Endothelial cell of umbilical vein (primary cell): ENCODE results near the gene NCR2. TPM values are rescaled to one million over a fixed set of nuclear protein-coding genes. Genes with fewer than 3 reads are reported as not detected.

Source experiments
- BruUV-seq: library from RNA; stranded (reverse); fragments of 400-500 nt; replicated peaks from 2 replicates; lab custom pipeline; 2021; lab: Mats Ljungman, UMichigan
- CTCF ChIA-PET: fragments of 300-600, 350-600 bp; sonication (Branson Sonifier 250); formaldehyde crosslinking; loops from one replicate; lab custom pipeline; 2021; ENCODE audit warnings: antibody characterized with exemption, inconsistent platforms; lab: Charles Lee
- POLR2A ChIA-PET: fragments of 300-600, 350-600 bp; sonication (Branson Sonifier 250); formaldehyde crosslinking; loops from one replicate; lab custom pipeline; 2021; ENCODE audit warnings: antibody characterized with exemption, inconsistent platforms; lab: Charles Lee
- DNase-seq: peaks from one replicate; pipeline ENCODE4 v3.0.0-alpha.2; 2011; ENCODE audit warnings: low read depth, low spot score
- FAIRE-seq: peaks from 2 replicates; lab custom pipeline; 2011; peaks lifted over from hg19 to GRCh38; lab: Jason Lieb, UNC
- H2AFZ ChIP-seq: 2 replicates; pipeline ENCODE4 v1.6.0; 2012; ENCODE audit warnings: low read depth, low read length, control low read depth, inconsistent platforms
- H3K27ac ChIP-seq: 2 replicates; pipeline ENCODE4 v1.5.1; 2011; ENCODE audit warnings: low read depth, mild to moderate bottlenecking, control low read depth, low read length, moderate library complexity; ENCODE audit not compliant: insufficient read depth
- H3K27me3 ChIP-seq, 2 experiments: 2 replicates each; pipeline versions ENCODE4 v1.6.0 to v1.6.1; 2011; ENCODE audit warnings: low read length in 2 of 2, mixed read lengths in 1 of 2; ENCODE audit not compliant: control insufficient read depth in 2 of 2, insufficient read depth in 2 of 2
- H3K36me3 ChIP-seq, 2 experiments: 2 replicates in 1 of 2; 3 replicates in 1 of 2; pipeline ENCODE4 v1.5.1; 2011; ENCODE audit warnings: low read length in 2 of 2, mild to moderate bottlenecking in 1 of 2, moderate library complexity in 1 of 2; ENCODE audit not compliant: control insufficient read depth in 2 of 2, insufficient read depth in 2 of 2; ENCODE audit errors: extremely low read depth in 1 of 2
- H3K4me1 ChIP-seq: 3 replicates; pipeline ENCODE4 v1.5.1; 2011; ENCODE audit warnings: mild to moderate bottlenecking, low read length; ENCODE audit not compliant: control insufficient read depth, insufficient read depth; ENCODE audit errors: extremely low read depth
- H3K4me2 ChIP-seq: 2 replicates; pipeline ENCODE4 v1.6.1; 2011; ENCODE audit warnings: low read length, control low read depth, mixed read lengths; ENCODE audit not compliant: insufficient read depth
- H3K4me3 ChIP-seq, 3 experiments: fragments of 200-600 bp in 1 of 3; sonication (generic), shearing (Covaris generic) in 1 of 3; replicated peaks in 1 of 3; 2 replicates each; pipeline ENCODE4 v1.5.1; 2011 to 2016; ENCODE audit warnings: control low read depth in 3 of 3, low read length in 3 of 3, mild to moderate bottlenecking in 2 of 3, inconsistent platforms in 1 of 3, low read depth in 1 of 3, moderate library complexity in 1 of 3; ENCODE audit not compliant: insufficient read depth in 1 of 3
- H3K79me2 ChIP-seq: 2 replicates; pipeline ENCODE4 v1.6.0; 2012; ENCODE audit warnings: low read length, inconsistent platforms; ENCODE audit not compliant: control insufficient read depth, insufficient read depth
- H3K9ac ChIP-seq: replicated peaks from 2 replicates; pipeline ENCODE3; 2011; ENCODE audit warnings: low read length, control low read depth; ENCODE audit not compliant: insufficient read depth; ENCODE audit errors: extremely low read depth
- H3K9me1 ChIP-seq: replicated peaks from 3 replicates; pipeline ENCODE4 v1.6.0; 2011; ENCODE audit warnings: mild to moderate bottlenecking, low read length; ENCODE audit not compliant: control insufficient read depth, insufficient read depth; ENCODE audit errors: extremely low read depth
- H3K9me3 ChIP-seq: replicated peaks from 2 replicates; pipeline ENCODE4 v1.5.1; 2012; ENCODE audit warnings: low read length, inconsistent platforms; ENCODE audit not compliant: control insufficient read depth, insufficient read depth
- H4K20me1 ChIP-seq: replicated peaks from 2 replicates; pipeline ENCODE3; 2011; ENCODE audit warnings: mild to moderate bottlenecking, low read length; ENCODE audit not compliant: control insufficient read depth, insufficient read depth; ENCODE audit errors: extremely low read depth
- CTCF ChIP-seq, 2 donors: IDR thresholded peaks; 1 replicate in 1 of 2; 2 replicates in 1 of 2; pipeline ENCODE4 v1.5.1; 2011; ENCODE audit warnings: low read length in 2 of 2, mild to moderate bottlenecking in 2 of 2, moderate library complexity in 2 of 2, control low read depth in 1 of 2, inconsistent platforms in 1 of 2, low read depth in 1 of 2; ENCODE audit not compliant: insufficient read depth in 1 of 2; ENCODE audit errors: extremely low read depth in 1 of 2
- EZH2 ChIP-seq: IDR thresholded peaks from 2 replicates; pipeline ENCODE4 v1.6.1; 2012; ENCODE audit warnings: borderline replicate concordance, low read depth, mild to moderate bottlenecking, moderate library complexity, low read length, inconsistent platforms; ENCODE audit not compliant: severe bottlenecking
- FOS ChIP-seq: IDR thresholded peaks from 2 replicates; pipeline ENCODE4 v1.6.1; 2011; ENCODE audit warnings: mild to moderate bottlenecking, low read length, moderate library complexity, borderline replicate concordance; ENCODE audit not compliant: insufficient read depth
- GATA2 ChIP-seq: IDR thresholded peaks from 2 replicates; pipeline ENCODE4 v1.7.0; 2011; ENCODE audit warnings: low read depth, mild to moderate bottlenecking, moderate library complexity, mixed read lengths, low read length; ENCODE audit not compliant: insufficient read length, insufficient read depth
- JUN ChIP-seq: IDR thresholded peaks from 2 replicates; pipeline ENCODE4 v1.6.1; 2011; ENCODE audit warnings: borderline replicate concordance, low read depth; ENCODE audit not compliant: insufficient read length, insufficient read depth
- MAX ChIP-seq: IDR thresholded peaks from 2 replicates; pipeline ENCODE4 v1.6.1; 2011; ENCODE audit not compliant: insufficient read depth, insufficient read length
- MYC ChIP-seq: IDR thresholded peaks from one replicate; pipeline ENCODE4 v1.6.1; 2011; ENCODE audit warnings: mild to moderate bottlenecking, low read depth, low read length
- POLR2A ChIP-seq: IDR thresholded peaks from 2 replicates; pipeline ENCODE4 v1.6.1; 2012; ENCODE audit warnings: low read depth, mild to moderate bottlenecking, control low read depth, low read length
- POLR2AphosphoS5 ChIP-seq: IDR thresholded peaks from 2 replicates; pipeline ENCODE4 v1.6.1; 2012; ENCODE audit warnings: low read depth, mild to moderate bottlenecking, control low read depth, low read length, moderate library complexity; ENCODE audit not compliant: insufficient read depth
- dilution Hi-C: fragments of 300-500 bp; cut with MboI; formaldehyde crosslinking; loops from one replicate; pipeline ENCODE4 v1.15.0; 2019; ENCODE audit warnings: low sequenced_read_pairs; ENCODE audit not compliant: extremely low pct_ligation_motif_present
- intact Hi-C: fragments of 100-400 bp; cut with micrococcal nuclease; formaldehyde crosslinking; loops from one replicate; pipeline ENCODE4 v1.10.0; 2022
- polyA plus RNA-seq, 4 experiments: library from polyadenylated mRNA; depleted of rRNA in 3 of 4; stranded (reverse) in 3 of 4; unstranded in 1 of 4; fragments of >200 nt; gene quantifications; 2 replicates each; pipeline versions ENCODE4 v1.2.1 to v1.2.3, GENCODE V29; 2011 to 2012; ENCODE audit warnings: missing spikeins in 1 of 4
- total RNA-seq: library from RNA; stranded (reverse); gene quantifications from 2 replicates; pipeline ENCODE4 v1.2.3, GENCODE V29; 2021

Gene NCR2
- total and polyA plus RNA-seq, 2 donors (not counting 3 experiments of a cell fraction or from before 2014, with no cell fraction given): not detected

- H3K9me3 ChIP-seq: no peaks in the 10 kb centered on the region
- peaks cover 6 to 18% of the 10 kb centered on the region in 2 experiments for H3K27me3 ChIP-seq
- DNase-seq: no peak
- no peak for FAIRE-seq
- no peak overlapping the region for H3K4me2 ChIP-seq
- H3K27ac ChIP-seq: no peak overlapping the region
- H3K9me1 ChIP-seq: no peaks in the 10 kb centered on the region
- ChIA-PET CTCF (no interaction called here), POLR2A (no interaction called here)
- no peak overlapping the region for H3K4me3 ChIP-seq
- H3K36me3 ChIP-seq: no peaks in the 10 kb centered on the region
- TF ChIP-seq POLR2AphosphoS5 (no peak), MYC (no peak), POLR2A (no peak), GATA2 (no peak), JUN (no peak), EZH2 (no peak), FOS (no peak), MAX (no peak), CTCF (IDR thresholded peaks at IDR 0.05; ENCODE audit: extremely low read depth in 1 of 2, insufficient read depth in 1 of 2, low read depth in 1 of 2, low read length in 2 of 2) (no peak)
- no peak overlapping the region for H3K9ac ChIP-seq
- dilution Hi-C loops: no loop called here
- BruUV-seq: no TSS peak
- intact Hi-C loops: no loop called here
- no peaks in the 10 kb centered on the region for H3K4me1 ChIP-seq
- H2AFZ ChIP-seq: no peak overlapping the region
- no peaks in the 10 kb centered on the region for H4K20me1 ChIP-seq
- H3K79me2 ChIP-seq: no peaks in the 10 kb centered on the region
These were observed 24.9 kb downstream of the NCR2 start for GRCh38 chr6:41360314-41360685.
